GM23248 (cell line): ENCODE data around the gene LRP1-AS. TPM values are rescaled to one million over a fixed set of nuclear protein-coding genes. Genes with fewer than 3 reads are reported as not detected.
A peak's percentile ranks its signal among the peaks of the same experiment; 100 is the strongest.

ENCODE experiments used
- DNase-seq: peaks from one replicate; pipeline ENCODE4 v3.0.0-alpha.2; 2015
- H2AFZ ChIP-seq: fragments of 200-600 bp; sonication (generic); 2 replicates; pipeline ENCODE4 v1.6.1; 2016; ENCODE audit warnings: antibody characterized with exemption
- H3F3A ChIP-seq: fragments of 200-600 bp; sonication (generic); 2 replicates; pipeline ENCODE4 v1.6.1; 2016; ENCODE audit warnings: mild to moderate bottlenecking, antibody characterized with exemption, mixed run types; ENCODE audit not compliant: insufficient read depth
- H3K27ac ChIP-seq: fragments of 200-600 bp; sonication (generic); 2 replicates; pipeline ENCODE4 v1.5.1; 2016; ENCODE audit warnings: mild to moderate bottlenecking
- H3K27me3 ChIP-seq: fragments of 200-600 bp; sonication (generic); replicated peaks from 2 replicates; pipeline ENCODE4 v1.6.1; 2016; ENCODE audit warnings: mild to moderate bottlenecking; ENCODE audit not compliant: insufficient read depth
- H3K36me3 ChIP-seq: fragments of 200-600 bp; sonication (generic); 2 replicates; pipeline ENCODE4 v1.6.1; 2016; ENCODE audit warnings: low read depth, mild to moderate bottlenecking
- H3K4me1 ChIP-seq: fragments of 200-600 bp; sonication (generic); 2 replicates; pipeline ENCODE4 v1.6.1; 2016; ENCODE audit warnings: mild to moderate bottlenecking; ENCODE audit not compliant: insufficient read depth
- H3K4me2 ChIP-seq: fragments of 200-600 bp; sonication (generic); one replicate; pipeline ENCODE4 v1.6.1; 2016; ENCODE audit warnings: mild to moderate bottlenecking; ENCODE audit not compliant: unreplicated experiment
- H3K4me3 ChIP-seq: fragments of 200-600 bp; sonication (generic); 2 replicates; pipeline ENCODE4 v1.5.1; 2016; ENCODE audit warnings: mild to moderate bottlenecking
- H3K79me2 ChIP-seq: fragments of 200-600 bp; sonication (generic); 2 replicates; pipeline ENCODE4 v1.6.1; 2016; ENCODE audit warnings: mild to moderate bottlenecking; ENCODE audit not compliant: insufficient read depth
- H3K9ac ChIP-seq: fragments of 200-600 bp; sonication (generic); 2 replicates; pipeline ENCODE4 v1.6.1; 2016; ENCODE audit warnings: mild to moderate bottlenecking
- H3K9me2 ChIP-seq: fragments of 200-600 bp; sonication (generic); 2 replicates; pipeline ENCODE4 v1.6.1; 2016; ENCODE audit warnings: mixed run types, mild to moderate bottlenecking, moderate library complexity; ENCODE audit not compliant: insufficient read depth
- H3K9me3 ChIP-seq: fragments of 200-600 bp; sonication (generic); one replicate; pipeline ENCODE4 v1.6.1; 2017; ENCODE audit warnings: low read depth
- H4K20me1 ChIP-seq: fragments of 200-600 bp; sonication (generic); 2 replicates; pipeline ENCODE4 v1.6.0; 2016; ENCODE audit not compliant: insufficient read depth
- EZH2 ChIP-seq: fragments of 200-600 bp; sonication (generic); IDR thresholded peaks from 2 replicates; pipeline ENCODE4 v1.6.1; 2018; ENCODE audit warnings: antibody characterized with exemption, mild to moderate bottlenecking; ENCODE audit not compliant: insufficient read depth, poor library complexity, severe bottlenecking
- EZH2phosphoT487 ChIP-seq: fragments of 200-600 bp; sonication (generic); IDR thresholded peaks from 2 replicates; pipeline ENCODE4 v1.6.1; 2018; ENCODE audit warnings: antibody characterized with exemption, moderate library complexity, mild to moderate bottlenecking, low read depth; ENCODE audit not compliant: insufficient read depth
- WGBS, 2 experiments: methylation state at CpG; one replicate each; pipeline ENCODE4 v1.1.6; 2015 to 2017; ENCODE audit warnings: low lambda C conversion rate in 2 of 2, low coverage in 1 of 2; ENCODE audit errors: missing lambda C conversion rate in 2 of 2; 5-methylcytosine and 5-hydroxymethylcytosine counted together
- in situ Hi-C: fragments of 300-500 bp; cut with MboI; formaldehyde crosslinking; loops from 2 replicates; pipeline ENCODE4 v1.15.0; 2020
- polyA plus RNA-seq: library from polyadenylated mRNA; unstranded; fragments of >200 nt; fragmentation: Nextera tagmentation; extraction: Ambion mirVana; gene quantifications from 2 replicates; pipeline ENCODE4 v1.2.1, GENCODE V29; 2016
- total RNA-seq: library from RNA; depleted of rRNA; stranded (reverse); fragments of >200 nt; shearing (Covaris generic); gene quantifications from 2 replicates; pipeline ENCODE4 v1.2.3, GENCODE V29; 2014

LRP1-AS gene
- total and polyA plus RNA-seq, 2 experiments from 2014 or later, result 0.60 TPM; not detected in 1

DNA sequence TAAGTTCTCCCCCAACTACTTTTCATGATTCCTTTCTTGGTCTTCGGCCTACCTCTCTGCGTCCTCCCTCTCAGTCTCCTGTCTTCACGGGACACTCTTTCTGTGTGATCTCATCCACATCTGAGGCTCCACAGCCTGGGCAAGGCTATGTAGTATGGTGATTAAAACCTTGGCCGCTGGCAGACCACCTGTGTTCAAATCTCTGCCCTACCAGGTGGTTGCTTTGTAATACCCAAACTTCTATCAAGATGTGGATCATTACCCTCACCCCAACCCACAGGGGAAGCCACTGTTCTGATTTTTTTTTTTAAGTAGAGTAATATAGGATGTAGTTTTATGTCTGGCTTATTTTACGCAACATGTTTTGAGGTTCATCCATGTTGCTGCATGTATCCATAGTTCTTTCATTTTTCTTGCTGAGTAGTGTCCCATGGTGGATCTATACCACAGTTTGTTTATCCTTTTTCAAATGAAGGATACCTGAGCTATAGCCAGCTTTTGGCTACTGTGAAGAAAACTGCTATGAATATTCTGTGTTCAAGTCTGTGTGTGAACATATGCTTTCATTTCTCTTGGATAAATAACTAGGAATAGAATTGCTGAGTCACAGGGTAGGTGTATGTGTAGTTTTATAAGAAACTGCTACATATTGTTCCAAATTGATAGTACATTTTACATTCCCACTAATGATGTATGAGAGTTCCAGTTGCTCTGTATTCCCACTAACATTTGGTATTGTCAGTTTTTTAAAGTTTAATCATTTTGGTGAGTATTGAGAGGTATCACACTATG is 27.9 kb downstream of the LRP1-AS start:
- H3K4me2 ChIP-seq, result no peak overlapping the region
- no peak for DNase-seq
- H3K4me3 ChIP-seq, result no peak overlapping the region
- no peaks in the 10 kb centered on the region for H3K79me2 ChIP-seq
- no peaks in the 10 kb centered on the region for H3K27me3 ChIP-seq
- peak overlapping the region; percentile 57 for H2AFZ ChIP-seq
- no peaks in the 10 kb centered on the region for H4K20me1 ChIP-seq
- peaks cover 16% of the 10 kb centered on the region for H3K4me1 ChIP-seq
- H3F3A ChIP-seq, result peaks cover 17% of the 10 kb centered on the region
- TF ChIP-seq EZH2 (no peak), EZH2phosphoT487 (no peak)
- WGBS, 2 experiments, result 62 to 67% methylated on average over 5 of the region's 5 CpGs
- no peak overlapping the region for H3K9ac ChIP-seq
- H3K36me3 ChIP-seq, result no peaks in the 10 kb centered on the region
- in situ Hi-C loops, result loop anchor here (5.0 kb wide), 1 partner anchor 58 kb away; no protein-coding TSS in a partner anchor
- no peaks in the 10 kb centered on the region for H3K9me3 ChIP-seq
- H3K9me2 ChIP-seq, result no peaks in the 10 kb centered on the region
- peak overlapping the region; percentile 52 for H3K27ac ChIP-seq

GRCh38 chr12:57118711-57119271 is 28.6 kb downstream of the LRP1-AS start:
- H3K4me3 ChIP-seq, result no peak overlapping the region
- no peaks in the 10 kb centered on the region for H3K36me3 ChIP-seq
- H3K9me3 ChIP-seq, result no peaks in the 10 kb centered on the region
- 47 to 67% methylated on average over 1 of the region's 1 CpG for WGBS, 2 experiments
- in situ Hi-C loops, result no loop called here
- peak; percentile 64 for DNase-seq
- no peak overlapping the region for H3K4me2 ChIP-seq
- H3K9me2 ChIP-seq, result no peaks in the 10 kb centered on the region
- TF ChIP-seq EZH2phosphoT487 (no peak), EZH2 (no peak)
- no peaks in the 10 kb centered on the region for H4K20me1 ChIP-seq
- peaks cover 16% of the 10 kb centered on the region for H3K4me1 ChIP-seq
- H3K27me3 ChIP-seq, result no peaks in the 10 kb centered on the region
- H3K27ac ChIP-seq, result peak overlapping the region; percentile 52
- H3K79me2 ChIP-seq, result no peaks in the 10 kb centered on the region
- H2AFZ ChIP-seq, result peak overlapping the region; percentile 57
- H3K9ac ChIP-seq, result no peak overlapping the region
- peaks cover 16% of the 10 kb centered on the region for H3F3A ChIP-seq

GRCh38 chr12:57116580-57117281 is 30.7 kb downstream of the LRP1-AS start:
- TF ChIP-seq EZH2 (no peak), EZH2phosphoT487 (no peak)
- Histone ChIP-seq H3K36me3 (no peaks in the 10 kb centered on the region), H3K9me3 (no peaks in the 10 kb centered on the region), H3K9me2 (no peaks in the 10 kb centered on the region), H4K20me1 (no peaks in the 10 kb centered on the region), H3K9ac (no peak overlapping the region), H3K27ac (no peak overlapping the region), H2AFZ (no peak overlapping the region), H3F3A (peaks cover 16% of the 10 kb centered on the region), H3K79me2 (no peaks in the 10 kb centered on the region), H3K27me3 (no peaks in the 10 kb centered on the region), H3K4me1 (peaks cover 23% of the 10 kb centered on the region), H3K4me3 (no peak overlapping the region), H3K4me2 (no peak overlapping the region)
- in situ Hi-C loops, result no loop called here
- no peak for DNase-seq
- 71 to 72% methylated on average over 5 of the region's 5 CpGs for WGBS, 2 experiments

DNA sequence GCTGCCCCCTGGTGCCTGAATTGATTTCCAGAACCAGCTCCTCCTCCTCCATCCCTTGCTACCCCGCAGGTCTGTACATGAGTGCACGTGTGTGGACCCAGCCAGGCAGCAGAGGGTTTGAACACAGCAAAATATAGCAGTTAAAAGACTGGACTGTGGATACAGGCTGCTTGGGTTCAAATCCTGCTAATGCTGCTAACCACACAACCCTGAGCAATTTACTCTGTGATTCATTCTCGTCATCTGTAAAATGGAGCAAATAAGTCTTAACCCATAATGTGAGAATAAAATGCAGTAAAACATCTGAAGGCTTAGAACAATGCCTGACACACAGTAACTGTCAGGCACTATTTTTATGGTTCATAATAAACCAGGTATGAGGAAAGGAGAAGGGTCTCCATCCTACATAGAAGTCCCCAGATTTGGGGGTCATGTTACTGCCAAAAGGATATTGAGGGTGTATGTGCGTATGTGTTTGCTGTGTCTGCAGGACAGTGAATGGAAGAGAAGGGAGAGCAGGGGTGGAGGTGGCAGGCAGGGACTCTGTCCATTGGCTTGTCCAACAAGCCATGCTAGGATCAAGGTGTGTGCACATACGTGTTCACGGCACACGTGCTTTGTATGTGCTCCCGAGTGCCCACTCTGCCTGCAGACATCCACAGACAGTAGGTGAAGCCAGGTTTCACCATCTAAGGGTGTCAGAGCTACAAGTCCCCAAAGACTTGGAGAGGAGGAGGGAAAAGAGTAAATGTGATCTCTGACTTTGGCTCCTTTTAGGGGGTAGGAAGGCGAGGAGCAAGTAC is 34.7 kb downstream of the LRP1-AS start:
- peaks cover 35% of the 10 kb centered on the region for H3K79me2 ChIP-seq
- 64 to 70% methylated on average over 9 of the region's 9 CpGs for WGBS, 2 experiments
- no peaks in the 10 kb centered on the region for H4K20me1 ChIP-seq
- H3K9me3 ChIP-seq, result no peaks in the 10 kb centered on the region
- no peaks in the 10 kb centered on the region for H3K9me2 ChIP-seq
- peak overlapping the region; percentile 97 for H3K4me2 ChIP-seq
- DNase-seq, result no peak
- H3K4me3 ChIP-seq, result peak overlapping the region; percentile 83
- H3K9ac ChIP-seq, result peak overlapping the region; percentile 94; the same call in 1 of the 2 replicates
- peaks cover 6% of the 10 kb centered on the region; the same call in 1 of the 2 replicates for H3F3A ChIP-seq
- peaks cover 31% of the 10 kb centered on the region for H3K4me1 ChIP-seq
- H3K27me3 ChIP-seq, result no peaks in the 10 kb centered on the region
- no peaks in the 10 kb centered on the region; the same call in 1 of the 2 replicates for H3K36me3 ChIP-seq
- TF ChIP-seq EZH2phosphoT487 (no peak), EZH2 (no peak)
- in situ Hi-C loops, result no loop called here
- H3K27ac ChIP-seq, result peak overlapping the region; percentile 98
- H2AFZ ChIP-seq, result peak overlapping the region; percentile 27; the same call in 1 of the 2 replicates
